ENCODE measurements around the gene TMEM14B. TPM values are rescaled to one million over a fixed set of nuclear protein-coding genes. Genes with fewer than 3 reads are reported as not detected.
"Not testable (repeated sequence)": the region's sequence is repeated elsewhere in the genome, so short reads cannot be mapped to it uniquely, and the experiment has no call there.

Gene TMEM14B
- total RNA-seq = 48.1 TPM

GRCh38 chr6:10747251-10747972, at the start of gene TMEM14B:
Gene TMEM14B, plus strand, starts transcription at chr6:10747805. Its CDS starts 1,441 bp downstream, at chr6:10749246.
- peak; percentile 100 for DNase-seq (ENCODE audit: low spot score)
- peak; percentile 99 for ATAC-seq

GRCh38 chr6:10713962-10714361, 33.6 kb upstream of the TMEM14B start:
- ATAC-seq (no peak), DNase-seq (ENCODE audit: low spot score) (no peak)

- ATAC-seq (no peak), DNase-seq (ENCODE audit: low spot score) (peak; percentile 19)
Observed at GRCh38 chr6:10719296-10719963, 28.2 kb upstream of the TMEM14B start.

GRCh38 chr6:10719964-10720264, 27.7 kb upstream of the TMEM14B start:
- peak; percentile 43 for DNase-seq (ENCODE audit: low spot score)
- no peak for ATAC-seq

DNA sequence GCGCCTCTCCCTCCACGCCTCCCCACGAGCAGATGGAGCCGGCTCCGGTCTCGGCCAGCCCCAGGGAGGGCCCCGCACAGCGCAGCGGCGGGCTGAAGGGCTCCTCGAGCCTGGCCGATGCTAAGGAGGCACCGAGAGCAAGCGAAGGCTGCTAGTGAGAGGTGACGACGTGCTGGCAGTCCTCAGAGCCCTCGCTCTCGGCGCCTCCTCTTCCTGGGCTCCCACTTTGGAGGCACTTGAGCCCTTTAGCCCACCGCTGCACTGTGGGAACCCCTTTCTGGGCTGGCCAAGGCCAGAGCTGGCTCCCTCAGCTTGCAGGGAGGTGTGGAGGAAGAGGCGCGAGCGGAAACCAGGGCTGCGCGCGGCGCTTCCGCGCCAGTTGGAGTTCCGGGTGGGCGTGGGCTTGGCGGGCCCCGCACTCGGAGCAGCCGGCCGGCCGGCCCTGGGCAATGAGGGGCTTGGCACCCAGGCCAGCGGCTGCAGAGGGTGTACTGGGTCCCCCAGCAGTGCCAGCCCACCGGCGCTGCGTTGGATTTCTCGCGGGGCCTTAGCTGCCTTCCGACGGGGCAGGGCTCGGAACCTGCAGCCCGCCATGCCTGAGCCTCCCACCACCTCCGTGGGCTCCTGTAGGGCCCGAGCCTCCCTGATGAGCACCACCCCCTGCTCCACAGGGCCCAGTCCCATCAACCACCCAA, 27.2 kb upstream of the TMEM14B start:
- ATAC-seq = no peak
- DNase-seq (ENCODE audit: low spot score) = peak; percentile 52

DNA sequence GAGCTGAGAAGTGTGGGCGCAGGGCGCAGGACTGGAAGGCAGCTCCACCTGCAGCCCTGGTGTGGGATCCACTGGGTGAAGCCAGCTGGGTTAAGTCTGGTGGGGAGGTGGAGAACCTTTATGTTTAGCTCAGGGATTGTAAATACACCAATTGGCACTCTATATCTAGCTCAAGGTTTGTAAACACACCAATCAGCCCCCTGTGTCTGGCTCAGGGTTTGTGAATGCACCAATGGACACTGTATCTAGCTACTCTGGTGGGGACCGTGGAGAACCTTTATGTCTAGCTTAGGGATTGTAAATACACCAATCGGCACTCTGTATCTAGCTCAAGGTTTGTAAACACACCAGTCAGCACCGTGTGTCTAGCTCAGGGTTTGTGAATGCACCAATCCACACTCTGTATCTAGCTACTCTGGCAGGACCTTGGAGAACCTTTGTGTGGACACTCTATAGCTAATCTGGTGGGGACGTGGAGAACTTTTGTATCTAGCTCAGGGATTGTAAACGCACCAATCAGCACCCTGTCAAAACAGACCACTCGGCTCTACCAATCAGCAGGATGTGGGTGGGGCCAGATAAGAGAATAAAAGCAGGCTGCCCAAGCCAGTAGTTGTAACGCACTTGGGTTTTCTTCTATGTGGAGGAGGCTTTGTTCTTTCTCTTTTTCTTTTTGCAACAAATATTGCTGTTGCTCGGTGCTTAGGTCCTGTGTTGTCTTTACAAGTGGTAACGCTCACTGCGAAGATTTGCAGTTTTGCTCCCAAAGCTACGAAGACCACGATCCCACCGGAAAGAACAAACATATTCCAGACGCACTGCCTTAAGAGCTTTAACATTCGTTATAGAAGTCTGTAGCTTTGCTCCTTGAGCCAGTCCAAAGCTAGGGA, 26.4 kb upstream of the TMEM14B start:
- DNase-seq (ENCODE audit: low spot score); ATAC-seq: not testable (repeated sequence)

DNA sequence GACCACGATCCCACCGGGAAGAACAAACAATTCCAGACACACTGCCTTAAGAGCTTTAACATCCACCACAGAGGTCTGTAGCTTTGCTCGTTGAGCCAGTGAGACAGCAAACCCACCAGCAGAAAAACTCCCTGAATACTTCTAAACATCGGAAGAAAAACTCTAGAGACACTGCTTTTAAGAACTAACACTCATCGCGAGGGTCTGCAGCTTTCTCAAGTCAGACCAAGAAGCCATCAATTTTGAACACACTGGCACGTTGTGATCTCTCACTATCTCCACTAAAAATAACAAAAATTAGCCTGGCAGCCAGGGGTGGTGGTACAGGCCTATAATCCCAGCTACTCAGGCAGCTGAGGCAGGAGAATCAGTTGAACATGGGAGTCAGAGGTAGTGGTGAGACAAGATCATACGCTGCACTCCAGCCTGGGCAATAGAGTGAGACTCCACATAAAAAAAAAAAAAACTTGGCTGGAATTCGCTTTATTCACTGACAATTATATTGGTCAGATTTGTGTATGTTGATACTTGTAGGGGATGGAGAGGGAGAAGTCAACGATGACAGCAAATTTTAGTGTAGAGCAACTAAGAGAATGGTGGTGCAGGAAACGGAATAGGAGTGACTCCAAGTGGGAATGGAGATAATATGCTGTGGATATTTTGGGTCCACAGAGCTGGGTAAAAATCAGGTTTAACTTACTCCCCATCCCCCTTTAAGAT, 25.6 kb upstream of the TMEM14B start:
- no peak for ATAC-seq
- peak; percentile 23 for DNase-seq (ENCODE audit: low spot score)

DNA sequence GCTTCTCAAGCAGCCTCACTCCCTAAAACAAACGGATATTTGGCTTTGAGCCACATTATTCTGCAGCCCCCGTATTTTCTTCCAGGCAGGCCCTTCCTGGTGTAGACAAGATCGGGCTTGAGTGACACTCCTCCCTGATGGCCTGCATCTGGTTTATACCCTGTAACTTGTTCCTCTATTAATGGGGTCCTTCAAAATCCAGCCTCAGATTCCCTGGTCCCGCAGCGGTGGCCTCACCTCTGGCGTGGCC, 25.1 kb upstream of the TMEM14B start:
- no peak for DNase-seq (ENCODE audit: low spot score)

GRCh38 chr6:10722820-10723566, 24.6 kb upstream of the TMEM14B start, which contains the start of gene TMEM14C:
Gene TMEM14C, plus strand, starts transcription at chr6:10723070. Its CDS starts 1,544 bp downstream, at chr6:10724614.
- DNase-seq (ENCODE audit: low spot score) (peak; percentile 100), ATAC-seq (peak; percentile 98)

More for the DNA sequence above, 25.1 kb upstream of the TMEM14B start:
- no peak for ATAC-seq

DNA sequence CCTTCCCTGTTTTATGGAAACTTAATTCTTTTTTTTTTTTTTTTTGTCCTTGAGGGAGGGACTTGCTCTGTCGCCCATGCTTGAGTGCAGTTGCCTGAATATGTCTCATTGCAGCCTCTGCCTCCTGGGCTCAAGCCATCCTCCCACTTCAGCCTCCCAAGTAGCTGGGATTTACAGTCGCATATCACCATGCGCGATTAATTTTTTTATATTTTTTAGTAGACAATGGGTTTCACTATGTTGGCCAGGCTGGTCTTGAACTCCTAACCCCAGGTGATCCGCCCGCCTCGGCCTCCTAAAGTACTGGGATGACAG, 24.1 kb upstream of the TMEM14B start:
- ATAC-seq = no peak
- DNase-seq (ENCODE audit: low spot score) = peak; percentile 31

DNA sequence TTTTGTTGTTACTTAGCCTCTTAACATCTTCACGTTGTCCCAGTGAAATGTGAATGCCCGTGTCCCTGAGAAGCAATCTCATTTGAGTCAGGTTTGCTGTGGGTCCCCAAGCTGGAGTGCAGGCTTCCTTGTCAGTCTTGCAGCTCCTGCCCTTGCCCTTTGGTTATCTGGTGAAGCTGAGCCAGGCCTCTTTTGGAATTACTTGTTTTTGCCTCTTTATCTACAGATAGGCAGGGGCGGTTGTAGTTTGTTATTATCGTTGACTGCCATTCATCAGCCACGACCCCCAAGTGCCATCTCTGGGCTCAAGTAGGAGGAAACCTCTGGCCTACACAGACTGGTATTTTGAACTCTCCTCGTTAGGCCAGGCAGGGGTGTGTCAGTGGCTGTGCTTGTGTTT, 22.6 kb upstream of the TMEM14B start:
- ATAC-seq (no peak), DNase-seq (ENCODE audit: low spot score) (peak; percentile 27)

DNA sequence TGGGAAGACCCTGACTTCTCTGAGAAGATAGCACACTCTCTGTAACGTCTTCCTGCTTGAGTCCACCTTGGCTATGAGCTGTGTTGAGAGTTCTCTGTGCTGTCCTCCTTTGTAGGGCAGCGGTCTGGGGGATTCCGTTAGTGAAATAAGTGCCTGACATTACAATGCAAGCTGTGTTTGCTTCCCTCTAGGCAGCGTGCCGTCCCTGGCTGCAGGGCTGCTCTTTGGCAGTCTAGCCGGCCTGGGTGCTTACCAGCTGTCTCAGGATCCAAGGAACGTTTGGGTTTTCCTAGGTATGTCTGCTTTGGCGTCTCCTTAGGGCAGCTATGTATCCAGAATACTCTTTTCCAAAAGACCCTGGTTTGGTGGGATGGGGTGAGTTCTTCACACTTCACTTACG, 21.9 kb upstream of the TMEM14B start:
- ATAC-seq (no peak), DNase-seq (ENCODE audit: low spot score) (peak; percentile 21)

DNA sequence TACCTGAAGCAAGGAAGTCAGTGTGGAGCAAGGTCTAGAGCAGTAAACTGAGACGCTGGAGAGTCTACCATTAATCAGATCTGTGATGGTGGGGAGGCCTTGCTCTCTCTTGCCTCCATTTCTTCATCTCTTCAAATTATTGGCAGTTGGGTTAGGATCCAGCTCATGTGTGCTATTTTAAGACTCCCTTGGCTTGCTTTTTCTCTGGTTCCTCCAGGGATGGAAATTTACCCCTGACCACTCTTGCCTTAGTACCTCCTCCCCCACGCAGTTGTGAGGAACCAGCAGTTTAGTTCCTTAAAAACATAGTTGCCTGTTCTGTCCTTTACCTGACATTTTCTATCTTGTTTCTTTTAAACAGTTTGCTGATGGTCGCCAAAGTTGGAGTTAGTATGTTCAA, 17.4 kb upstream of the TMEM14B start:
- ATAC-seq = no peak
- DNase-seq (ENCODE audit: low spot score) = no peak

GRCh38 chr6:10733151-10733715, 14.4 kb upstream of the TMEM14B start:
- ATAC-seq (no peak), DNase-seq (ENCODE audit: low spot score) (peak; percentile 3)

DNA sequence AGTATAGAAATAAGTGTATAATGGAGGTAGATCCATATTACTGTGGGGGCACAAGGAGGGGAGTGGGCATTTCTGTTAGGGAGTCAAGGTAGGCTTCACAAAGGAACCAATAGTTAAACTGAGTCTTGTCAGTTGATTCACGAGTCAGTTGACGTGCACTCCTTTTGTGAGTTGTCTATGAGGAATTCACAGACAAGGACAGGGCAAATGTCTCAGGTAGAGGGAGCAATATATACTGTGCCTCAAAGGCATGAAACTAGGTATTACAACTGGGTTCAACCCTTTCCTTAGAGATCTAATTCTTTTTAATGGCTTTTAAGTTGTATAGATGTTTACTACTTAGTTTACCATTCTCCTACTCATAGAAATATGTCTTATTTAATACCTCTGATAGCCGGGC, 13.7 kb upstream of the TMEM14B start:
- DNase-seq (ENCODE audit: low spot score) (no peak), ATAC-seq (no peak)

DNA sequence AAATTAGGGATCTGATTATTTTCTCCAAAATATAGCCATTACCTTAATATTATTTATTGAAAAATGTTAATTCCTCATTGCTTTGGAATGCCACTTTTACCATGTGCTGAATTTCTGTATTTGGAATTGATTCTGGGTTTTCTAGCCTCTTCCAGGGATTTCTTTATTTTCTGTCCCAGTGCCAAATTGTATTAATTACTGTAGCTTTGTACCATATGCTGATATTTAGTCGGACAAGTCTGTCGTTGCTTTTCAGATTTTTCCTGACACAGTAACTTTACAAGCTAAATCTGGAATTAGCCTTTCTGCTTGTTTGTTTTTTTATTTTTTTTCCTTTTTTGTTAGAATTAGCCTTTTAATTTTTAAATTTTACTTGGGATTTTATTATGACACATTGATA, 10.9 kb upstream of the TMEM14B start:
- no peak for DNase-seq (ENCODE audit: low spot score)
- no peak for ATAC-seq

GRCh38 chr6:10740061-10740460, 7.5 kb upstream of the TMEM14B start:
- DNase-seq (ENCODE audit: low spot score) (no peak), ATAC-seq (no peak)

DNA sequence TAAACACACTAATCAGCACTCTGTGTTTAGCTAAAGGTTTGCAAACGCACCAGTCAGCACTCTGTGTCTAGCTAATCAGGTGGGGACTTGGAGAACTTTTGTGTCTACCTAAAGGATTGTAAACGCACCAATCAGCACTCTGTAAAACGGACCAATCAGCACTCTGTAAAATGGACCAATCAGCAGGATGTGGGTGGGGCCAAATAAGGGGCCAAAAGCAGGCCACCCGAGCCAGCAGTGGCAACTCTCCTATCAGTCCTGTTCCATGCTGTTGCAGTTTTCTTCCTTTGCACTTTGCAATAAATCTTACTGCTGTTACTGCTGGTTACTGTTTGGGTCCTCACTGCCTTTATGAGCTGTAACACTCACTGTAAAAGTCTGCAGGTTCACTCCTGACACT, 6.0 kb upstream of the TMEM14B start:
- not testable (repeated sequence) for DNase-seq (ENCODE audit: low spot score); ATAC-seq

- no peak for DNase-seq (ENCODE audit: low spot score)
- ATAC-seq = no peak
Observed at GRCh38 chr6:10742251-10742650, 5.4 kb upstream of the TMEM14B start.

GRCh38 chr6:10743515-10743914, 4.1 kb upstream of the TMEM14B start:
- DNase-seq (ENCODE audit: low spot score) = no peak
- ATAC-seq = no peak
